SK-N-SH treated with all-trans-retinoic acid at 6 μM for 48 hours (cell line): ENCODE results near the gene HDGFL2.

Experiments
- ARNTL ChIP-seq: fragments of 450-650 bp; formaldehyde crosslinking; IDR thresholded peaks from 2 replicates; pipeline ENCODE4 v1.5.0; 2020; ENCODE audit warnings: low read depth, mild to moderate bottlenecking, moderate library complexity, borderline replicate concordance
- CSRNP3 ChIP-seq: fragments of 250-450 bp; sonication (Bioruptor Pico); IDR thresholded peaks from 2 replicates; pipeline ENCODE4 v1.5.1; 2021; ENCODE audit warnings: mild to moderate bottlenecking, moderate library complexity
- GLIS3 ChIP-seq: fragments of 250-450 bp; sonication (Bioruptor Pico); IDR thresholded peaks from 2 replicates; pipeline ENCODE4 v1.5.0; 2020; ENCODE audit warnings: mild to moderate bottlenecking, moderate library complexity
- RARB ChIP-seq: fragments of 250-450 bp; sonication (Bioruptor Pico); IDR thresholded peaks from 2 replicates; pipeline ENCODE4 v1.8.0; 2021; ENCODE audit warnings: mild to moderate bottlenecking, moderate library complexity
- TOX ChIP-seq: fragments of 250-450 bp; sonication (Bioruptor Pico); IDR thresholded peaks from 2 replicates; pipeline ENCODE4 v1.8.0; 2021; ENCODE audit warnings: mild to moderate bottlenecking, moderate library complexity, borderline replicate concordance
- ZC3H10 ChIP-seq: fragments of 250-450 bp; sonication (Bioruptor Pico); IDR thresholded peaks from 2 replicates; pipeline ENCODE4 v1.5.1; 2021; ENCODE audit warnings: mild to moderate bottlenecking, moderate library complexity
- ZFP30 ChIP-seq: fragments of 450-650 bp; formaldehyde crosslinking; IDR thresholded peaks from 2 replicates; pipeline ENCODE4 v1.5.0; 2022; ENCODE audit warnings: mild to moderate bottlenecking, moderate library complexity
- ZNF70 ChIP-seq: fragments of 450-650 bp; formaldehyde crosslinking; IDR thresholded peaks from 2 replicates; pipeline ENCODE4 v1.5.0; 2020; ENCODE audit warnings: mild to moderate bottlenecking, moderate library complexity

GRCh38 chr19:4504891-4505569 lies 32.9 kb downstream of the HDGFL2 start:
- TF ChIP-seq TOX (CRISPR knock-in tag) (no peak), RARB (CRISPR knock-in tag) (no peak), CSRNP3 (no peak), ZC3H10 (CRISPR knock-in tag) (no peak), ARNTL (CRISPR knock-in tag) (no peak), GLIS3 (CRISPR knock-in tag) (no peak), ZNF70 (no peak), ZFP30 (CRISPR knock-in tag) (no peak)
